Testis (tissue), 3 donors: Measurements from ENCODE around the gene ZNF502. TPM values are rescaled to one million over a fixed set of nuclear protein-coding genes. Genes with fewer than 3 reads are reported as not detected.

Experiments used
- DNase-seq: peaks from one replicate; pipeline ENCODE4 v3.0.0-alpha.2; 2019
- H3K27ac ChIP-seq, 2 donors: fragments of 200-600 bp; sonication (generic); one replicate each; pipeline ENCODE4 v1.5.1; 2019
- H3K27me3 ChIP-seq: fragments of 200-600 bp; sonication (generic); one replicate; pipeline ENCODE4 v1.5.1; 2019
- H3K36me3 ChIP-seq: fragments of 200-600 bp; sonication (generic); one replicate; pipeline ENCODE4 v1.5.1; 2017; ENCODE audit warnings: low read depth; ENCODE audit errors: missing control alignments
- H3K4me1 ChIP-seq: fragments of 200-600 bp; sonication (generic); one replicate; pipeline ENCODE4 v1.5.1; 2019
- H3K4me3 ChIP-seq, 2 donors: fragments of 200-600 bp; sonication (generic); one replicate each; pipeline ENCODE4 v1.5.1; 2017 to 2019
- H3K9me3 ChIP-seq: fragments of 200-600 bp; sonication (generic); one replicate; pipeline ENCODE4 v1.5.1; 2017
- POLR2A ChIP-seq: fragments of 450-650 bp; IDR thresholded peaks from one replicate; pipeline ENCODE4 v1.6.1; 2017; ENCODE audit warnings: antibody characterized with exemption, mild to moderate bottlenecking, moderate library complexity
- WGBS, 2 donors: methylation state at CpG; one replicate each; pipeline ENCODE4 v1.1.5; 2018; 5-methylcytosine and 5-hydroxymethylcytosine counted together
- intact Hi-C: fragments of 100-400 bp; cut with DNase I; formaldehyde crosslinking; loops from one replicate; pipeline ENCODE4 v1.15.1; 2023; ENCODE audit warnings: low total_unique reads
- polyA plus RNA-seq: library from polyadenylated mRNA; stranded (reverse); fragments of 350-450 nt; fragmentation: Illumina TruSeq; extraction: RNeasy Lipid Tissue Mini Kit (QIAGEN cat#74804); gene quantifications from one replicate; pipeline ENCODE4 v1.2.3, GENCODE V29; 2014; ENCODE audit warnings: low read depth, low replicate concordance; ENCODE audit not compliant: insufficient read depth
- total RNA-seq, 2 donors: library from RNA; depleted of rRNA; stranded (reverse); fragments of >200 nt; gene quantifications; one replicate each; pipeline ENCODE4 v1.2.3, GENCODE V29; 2016
- TF ChIP-seq, protein P1 (sequence below), 3 experiments: fragments of 450-650 bp in 2 of 3; fragments of 200-600 bp in 1 of 3; sonication (generic) in 1 of 3; IDR thresholded peaks; one replicate each; pipeline ENCODE4 v1.5.1; 2016 to 2019; ENCODE audit warnings: antibody characterized with exemption in 3 of 3, mild to moderate bottlenecking in 2 of 3, moderate library complexity in 1 of 3

Gene ZNF502
- total and polyA plus RNA-seq, 3 donors from 2014 or later, result 9.0 to 13.3 (median 10.8) TPM

DNA sequence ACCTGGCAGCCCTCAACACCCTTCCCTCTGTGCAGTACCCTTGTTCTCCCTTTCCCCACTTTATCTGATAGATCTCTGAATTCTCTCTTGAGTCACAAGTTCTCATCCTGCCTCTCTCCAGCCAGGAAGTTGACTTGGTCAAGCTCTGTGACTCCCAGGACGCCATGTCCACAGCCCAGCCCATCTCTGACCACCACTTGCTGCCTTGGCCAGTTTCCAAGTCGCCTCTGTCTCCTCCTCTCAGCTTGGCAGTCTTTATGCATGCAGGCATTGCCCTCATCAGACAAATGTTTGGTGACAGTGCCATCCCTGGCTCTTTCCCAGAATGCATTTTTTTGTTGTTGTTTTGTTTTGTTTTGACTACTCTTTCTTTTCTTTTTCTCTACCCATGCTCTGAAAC is 38.2 kb upstream of the ZNF502 start:
- Histone ChIP-seq H3K36me3 (no peaks in the 10 kb centered on the region), H3K4me1 (no peaks in the 10 kb centered on the region), H3K27ac (no peak overlapping the region), H3K27me3 (no peaks in the 10 kb centered on the region), H3K9me3 (no peaks in the 10 kb centered on the region), H3K4me3 (no peak overlapping the region)
- no peak for TF ChIP-seq POLR2A
- TF ChIP-seq, protein P1, sequence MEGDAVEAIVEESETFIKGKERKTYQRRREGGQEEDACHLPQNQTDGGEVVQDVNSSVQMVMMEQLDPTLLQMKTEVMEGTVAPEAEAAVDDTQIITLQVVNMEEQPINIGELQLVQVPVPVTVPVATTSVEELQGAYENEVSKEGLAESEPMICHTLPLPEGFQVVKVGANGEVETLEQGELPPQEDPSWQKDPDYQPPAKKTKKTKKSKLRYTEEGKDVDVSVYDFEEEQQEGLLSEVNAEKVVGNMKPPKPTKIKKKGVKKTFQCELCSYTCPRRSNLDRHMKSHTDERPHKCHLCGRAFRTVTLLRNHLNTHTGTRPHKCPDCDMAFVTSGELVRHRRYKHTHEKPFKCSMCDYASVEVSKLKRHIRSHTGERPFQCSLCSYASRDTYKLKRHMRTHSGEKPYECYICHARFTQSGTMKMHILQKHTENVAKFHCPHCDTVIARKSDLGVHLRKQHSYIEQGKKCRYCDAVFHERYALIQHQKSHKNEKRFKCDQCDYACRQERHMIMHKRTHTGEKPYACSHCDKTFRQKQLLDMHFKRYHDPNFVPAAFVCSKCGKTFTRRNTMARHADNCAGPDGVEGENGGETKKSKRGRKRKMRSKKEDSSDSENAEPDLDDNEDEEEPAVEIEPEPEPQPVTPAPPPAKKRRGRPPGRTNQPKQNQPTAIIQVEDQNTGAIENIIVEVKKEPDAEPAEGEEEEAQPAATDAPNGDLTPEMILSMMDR (IDR thresholded peaks at IDR 0.05), result no peak
- WGBS, 2 donors, result 71 to 80% methylated on average over 2 of the region's 2 CpGs
- intact Hi-C loops, result no loop called here
- DNase-seq, result no peak

DNA sequence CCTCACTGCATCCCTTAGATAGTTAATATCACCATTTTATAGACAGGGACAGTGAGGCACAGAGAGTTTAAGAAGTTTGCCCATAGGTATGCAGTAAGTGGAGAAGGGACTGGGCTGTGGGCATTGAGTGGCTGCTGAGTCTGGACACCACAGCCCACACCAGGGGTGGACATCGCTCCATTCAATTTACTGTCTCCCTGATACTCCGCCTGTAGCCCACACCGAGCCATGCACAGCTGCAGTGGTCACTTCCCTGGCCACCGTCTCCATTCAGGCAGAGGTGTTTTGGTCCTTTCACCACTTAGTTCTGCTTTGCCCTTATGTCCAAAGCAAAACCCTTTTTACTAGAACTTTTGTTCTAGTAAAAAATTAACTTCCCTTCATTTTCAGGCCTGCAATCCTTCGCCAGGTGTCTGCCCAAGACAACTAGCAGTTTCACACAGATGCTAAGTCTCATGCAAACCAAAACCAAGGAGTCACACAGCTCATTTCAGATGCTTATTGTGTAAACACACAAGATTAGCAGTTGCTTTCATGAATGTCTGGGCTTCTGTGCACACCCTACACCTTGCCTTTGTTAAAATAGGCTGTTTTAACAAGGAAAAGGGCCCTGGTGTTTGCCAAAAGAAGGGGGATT is 33.9 kb upstream of the ZNF502 start:
- no peaks in the 10 kb centered on the region for H3K36me3 ChIP-seq
- DNase-seq, result no peak
- intact Hi-C loops, result no loop called here
- no peaks in the 10 kb centered on the region for H3K4me1 ChIP-seq
- H3K9me3 ChIP-seq, result no peaks in the 10 kb centered on the region
- WGBS, 2 donors, result 95 to 97% methylated on average over 5 of the region's 5 CpGs
- no peak for TF ChIP-seq POLR2A
- TF ChIP-seq, protein P1 (IDR thresholded peaks at IDR 0.05), result no peak
- no peak overlapping the region for H3K27ac ChIP-seq
- no peak overlapping the region for H3K4me3 ChIP-seq
- no peaks in the 10 kb centered on the region for H3K27me3 ChIP-seq

DNA sequence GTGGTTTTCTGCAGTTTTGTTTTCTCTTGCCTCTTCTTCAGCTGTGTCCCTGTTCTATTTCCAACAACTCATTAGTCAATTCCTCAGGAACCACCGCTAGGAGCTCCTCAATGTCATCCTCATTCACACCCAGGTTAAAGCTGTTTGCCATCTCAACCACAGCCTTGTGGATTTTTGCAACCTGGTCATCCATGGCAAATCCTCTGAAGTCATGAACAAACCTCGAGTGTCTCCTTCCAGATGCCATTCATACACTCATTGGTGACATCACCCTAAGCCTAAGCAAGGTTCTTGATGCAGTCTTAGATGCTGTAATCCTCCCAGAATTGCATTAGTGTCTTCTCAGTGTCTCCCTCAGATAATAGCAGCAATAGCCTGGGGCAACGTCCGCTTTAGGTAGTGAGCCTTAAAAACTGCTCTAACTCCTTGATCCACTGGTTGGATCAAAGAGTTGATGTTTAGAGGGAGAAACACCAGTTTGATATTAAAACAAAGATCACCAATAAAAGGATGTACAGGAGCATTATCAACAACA is 31.5 kb upstream of the ZNF502 start:
- intact Hi-C loops, result no loop called here
- TF ChIP-seq, protein P1 (IDR thresholded peaks at IDR 0.05), result no peak
- TF ChIP-seq POLR2A, result no peak
- WGBS, 2 donors, result 97% methylated on average over 4 of the region's 4 CpGs
- Histone ChIP-seq H3K36me3 (no peaks in the 10 kb centered on the region), H3K4me3 (no peak overlapping the region), H3K9me3 (no peaks in the 10 kb centered on the region), H3K27ac (no peak overlapping the region), H3K27me3 (no peaks in the 10 kb centered on the region), H3K4me1 (peaks cover 5% of the 10 kb centered on the region)
- no peak for DNase-seq

DNA sequence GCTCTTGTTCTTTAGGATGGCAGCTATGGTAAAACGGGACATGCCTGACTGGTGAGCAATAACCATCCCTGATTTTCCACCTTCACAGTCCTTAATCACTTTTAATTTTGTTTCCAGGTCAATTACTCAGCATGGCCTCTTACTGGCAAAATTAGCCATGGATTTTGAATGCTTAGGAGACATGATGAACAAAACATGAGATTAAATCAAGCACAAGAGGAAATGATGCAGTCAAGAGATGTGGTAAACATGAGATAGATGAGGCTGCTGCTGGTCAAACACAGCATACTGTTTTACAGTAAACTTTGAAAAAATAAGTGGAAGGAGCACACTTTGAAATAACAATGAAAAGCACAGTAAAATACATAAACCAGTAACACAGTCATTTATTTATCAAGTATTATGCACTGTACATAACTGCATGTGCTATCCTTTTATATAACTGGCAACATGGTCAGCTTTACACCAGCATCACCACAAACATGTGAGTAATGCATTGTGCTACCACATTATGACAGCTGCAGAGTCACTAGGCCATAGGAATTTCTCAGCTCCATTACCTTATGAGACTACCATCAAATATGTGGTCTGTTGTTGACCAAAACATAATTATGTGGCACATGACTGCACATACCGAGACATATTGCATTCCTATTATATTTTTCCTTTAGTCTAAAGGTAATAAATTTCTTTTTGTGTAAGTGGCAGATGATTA is 30.1 kb upstream of the ZNF502 start:
- 94 to 97% methylated on average over 2 of the region's 2 CpGs for WGBS, 2 donors
- TF ChIP-seq, protein P1 (IDR thresholded peaks at IDR 0.05), result no peak
- no peak for TF ChIP-seq POLR2A
- DNase-seq, result no peak
- Histone ChIP-seq H3K4me1 (peaks cover 5% of the 10 kb centered on the region), H3K36me3 (no peaks in the 10 kb centered on the region), H3K27me3 (no peaks in the 10 kb centered on the region), H3K9me3 (no peaks in the 10 kb centered on the region), H3K4me3 (no peak overlapping the region), H3K27ac (no peak overlapping the region)
- intact Hi-C loops, result no loop called here
